Endothelial cell of umbilical vein (primary cell): Measurements from ENCODE around the gene STAC2.

ENCODE experiments used
- EZH2 ChIP-seq: IDR thresholded peaks from 2 replicates; pipeline ENCODE4 v1.6.1; 2012; ENCODE audit warnings: borderline replicate concordance, low read depth, mild to moderate bottlenecking, moderate library complexity, low read length, inconsistent platforms; ENCODE audit not compliant: severe bottlenecking
- FOS ChIP-seq: IDR thresholded peaks from 2 replicates; pipeline ENCODE4 v1.6.1; 2011; ENCODE audit warnings: mild to moderate bottlenecking, low read length, moderate library complexity, borderline replicate concordance; ENCODE audit not compliant: insufficient read depth
- GATA2 ChIP-seq: IDR thresholded peaks from 2 replicates; pipeline ENCODE4 v1.7.0; 2011; ENCODE audit warnings: low read depth, mild to moderate bottlenecking, moderate library complexity, mixed read lengths, low read length; ENCODE audit not compliant: insufficient read length, insufficient read depth
- POLR2A ChIP-seq: IDR thresholded peaks from 2 replicates; pipeline ENCODE4 v1.6.1; 2012; ENCODE audit warnings: low read depth, mild to moderate bottlenecking, control low read depth, low read length
- POLR2AphosphoS5 ChIP-seq: IDR thresholded peaks from 2 replicates; pipeline ENCODE4 v1.6.1; 2012; ENCODE audit warnings: low read depth, mild to moderate bottlenecking, control low read depth, low read length, moderate library complexity; ENCODE audit not compliant: insufficient read depth
- TF ChIP-seq, protein P1 (sequence below), 2 donors: IDR thresholded peaks; 1 replicate in 1 of 2; 2 replicates in 1 of 2; pipeline ENCODE4 v1.5.1; 2011; ENCODE audit warnings: low read length in 2 of 2, mild to moderate bottlenecking in 2 of 2, moderate library complexity in 2 of 2, control low read depth in 1 of 2, inconsistent platforms in 1 of 2, low read depth in 1 of 2; ENCODE audit not compliant: insufficient read depth in 1 of 2; ENCODE audit errors: extremely low read depth in 1 of 2

GRCh38 chr17:39187152-39187830 lies 38.5 kb downstream of the STAC2 start:
- TF ChIP-seq, protein P1, sequence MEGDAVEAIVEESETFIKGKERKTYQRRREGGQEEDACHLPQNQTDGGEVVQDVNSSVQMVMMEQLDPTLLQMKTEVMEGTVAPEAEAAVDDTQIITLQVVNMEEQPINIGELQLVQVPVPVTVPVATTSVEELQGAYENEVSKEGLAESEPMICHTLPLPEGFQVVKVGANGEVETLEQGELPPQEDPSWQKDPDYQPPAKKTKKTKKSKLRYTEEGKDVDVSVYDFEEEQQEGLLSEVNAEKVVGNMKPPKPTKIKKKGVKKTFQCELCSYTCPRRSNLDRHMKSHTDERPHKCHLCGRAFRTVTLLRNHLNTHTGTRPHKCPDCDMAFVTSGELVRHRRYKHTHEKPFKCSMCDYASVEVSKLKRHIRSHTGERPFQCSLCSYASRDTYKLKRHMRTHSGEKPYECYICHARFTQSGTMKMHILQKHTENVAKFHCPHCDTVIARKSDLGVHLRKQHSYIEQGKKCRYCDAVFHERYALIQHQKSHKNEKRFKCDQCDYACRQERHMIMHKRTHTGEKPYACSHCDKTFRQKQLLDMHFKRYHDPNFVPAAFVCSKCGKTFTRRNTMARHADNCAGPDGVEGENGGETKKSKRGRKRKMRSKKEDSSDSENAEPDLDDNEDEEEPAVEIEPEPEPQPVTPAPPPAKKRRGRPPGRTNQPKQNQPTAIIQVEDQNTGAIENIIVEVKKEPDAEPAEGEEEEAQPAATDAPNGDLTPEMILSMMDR (IDR thresholded peaks at IDR 0.05; ENCODE audit: extremely low read depth in 1 of 2, insufficient read depth in 1 of 2, low read depth in 1 of 2, low read length in 2 of 2) = no peak
- TF ChIP-seq POLR2A (no peak), EZH2 (no peak), FOS (no peak), POLR2AphosphoS5 (no peak), GATA2 (no peak)
